HUES64 (cell line): ENCODE results near the gene GASK1B.

Source experiments
- H3K27ac ChIP-seq: 2 replicates; pipeline ENCODE4 v1.7.0; 2013; ENCODE audit warnings: low read depth, low read length, inconsistent platforms
- H3K27me3 ChIP-seq: 2 replicates; pipeline ENCODE4 v1.6.1; 2013; ENCODE audit warnings: mild to moderate bottlenecking, low read length; ENCODE audit not compliant: insufficient read depth
- H3K36me3 ChIP-seq: 2 replicates; pipeline ENCODE4 v1.6.1; 2013; ENCODE audit warnings: mild to moderate bottlenecking, low read length; ENCODE audit not compliant: insufficient read depth
- H3K4me1 ChIP-seq: 2 replicates; pipeline ENCODE4 v1.6.1; 2013; ENCODE audit warnings: mild to moderate bottlenecking, low read length, moderate library complexity; ENCODE audit not compliant: insufficient read depth
- H3K4me3 ChIP-seq: 2 replicates; pipeline ENCODE4 v1.5.1; 2013; ENCODE audit warnings: mild to moderate bottlenecking, low read length, moderate library complexity
- H3K9ac ChIP-seq: 2 replicates; pipeline ENCODE4 v1.6.1; 2013; ENCODE audit warnings: mild to moderate bottlenecking, low read depth, low read length
- H3K9me3 ChIP-seq: 2 replicates; pipeline ENCODE4 v1.6.1; 2013; ENCODE audit warnings: low read depth, low read length; ENCODE audit not compliant: insufficient read depth
- WGBS: fragments of 150-250, 120-280 bp; methylation state at CpG from one replicate; pipeline ENCODE4 v1.1.7; 2013; ENCODE audit warnings: missing lambda C conversion rate; 5-methylcytosine and 5-hydroxymethylcytosine counted together

GASK1B gene

DNA sequence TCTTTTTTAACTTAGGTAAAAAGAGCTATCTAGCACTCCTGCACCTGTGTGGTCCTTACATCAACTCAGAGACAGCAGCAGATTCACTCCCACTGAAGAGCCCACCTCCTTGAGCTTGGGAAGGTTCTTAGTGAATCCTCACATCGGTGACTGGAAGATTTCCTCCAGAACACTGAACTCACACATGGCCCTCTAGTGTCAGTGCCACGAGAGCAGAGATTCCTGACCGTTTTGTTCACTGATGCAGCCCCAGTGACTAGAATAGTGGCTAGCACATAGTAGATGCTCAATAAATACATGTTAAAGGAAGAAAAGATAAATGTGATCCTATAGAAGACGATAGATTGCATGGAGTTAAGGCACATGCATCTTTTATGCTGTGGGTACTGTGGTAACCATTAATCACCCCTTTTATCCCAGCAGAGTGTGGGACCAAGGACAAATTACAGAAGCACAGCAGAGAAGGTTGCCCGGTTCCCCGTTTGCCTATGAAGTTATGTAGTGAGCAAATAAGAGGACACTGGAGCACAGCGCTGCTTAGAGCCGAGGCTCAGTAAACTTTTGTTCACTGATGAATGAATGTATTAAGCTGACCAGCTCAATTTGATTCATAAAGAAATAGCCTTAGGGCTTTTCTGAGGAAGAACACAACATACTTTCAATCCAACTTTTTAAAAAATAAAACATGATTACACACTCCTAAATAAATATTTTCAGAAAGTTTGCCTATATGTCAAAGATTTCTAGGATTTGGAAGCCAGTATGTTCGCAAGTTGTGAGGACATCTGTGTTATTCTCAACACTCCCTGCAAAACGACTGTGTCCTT, 8.7 kb downstream of the GASK1B start:
- H3K27ac ChIP-seq = no peak overlapping the region

DNA sequence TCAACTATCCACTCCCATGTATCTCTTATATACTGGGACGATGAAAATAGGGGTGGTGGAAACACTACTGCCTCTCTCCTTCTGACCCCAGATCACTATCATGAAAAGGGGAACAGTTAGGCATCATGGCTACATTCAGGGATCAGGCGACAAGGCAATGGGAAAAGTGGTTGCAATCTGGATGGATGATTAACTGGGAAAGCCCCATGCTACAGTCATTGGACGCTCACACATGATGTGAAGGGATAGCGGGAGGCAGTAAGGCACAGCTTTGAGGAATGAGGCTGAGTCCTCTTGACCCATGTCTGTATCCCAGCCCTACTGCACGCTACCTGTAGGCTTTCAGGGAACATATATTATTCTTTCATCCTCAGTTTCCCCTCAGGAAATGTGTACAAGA, 10.2 kb downstream of the GASK1B start:
- 99% methylated on average over 5 of the region's 5 CpGs for WGBS
- no peak overlapping the region for H3K27ac ChIP-seq
- no peaks in the 10 kb centered on the region for H3K36me3 ChIP-seq
- H3K4me1 ChIP-seq = no peaks in the 10 kb centered on the region; the same call in 1 of the 2 replicates
- H3K9ac ChIP-seq = no peak overlapping the region
- no peaks in the 10 kb centered on the region for H3K27me3 ChIP-seq
- no peak overlapping the region for H3K4me3 ChIP-seq
- no peaks in the 10 kb centered on the region for H3K9me3 ChIP-seq

More for the DNA sequence above, 8.7 kb downstream of the GASK1B start:
- H3K27me3 ChIP-seq = no peaks in the 10 kb centered on the region
- H3K36me3 ChIP-seq = no peaks in the 10 kb centered on the region
- H3K9me3 ChIP-seq = no peaks in the 10 kb centered on the region
- no peak overlapping the region for H3K4me3 ChIP-seq
- H3K4me1 ChIP-seq = no peaks in the 10 kb centered on the region
- 74% methylated on average over 10 of the region's 10 CpGs for WGBS
- H3K9ac ChIP-seq = no peak overlapping the region

DNA sequence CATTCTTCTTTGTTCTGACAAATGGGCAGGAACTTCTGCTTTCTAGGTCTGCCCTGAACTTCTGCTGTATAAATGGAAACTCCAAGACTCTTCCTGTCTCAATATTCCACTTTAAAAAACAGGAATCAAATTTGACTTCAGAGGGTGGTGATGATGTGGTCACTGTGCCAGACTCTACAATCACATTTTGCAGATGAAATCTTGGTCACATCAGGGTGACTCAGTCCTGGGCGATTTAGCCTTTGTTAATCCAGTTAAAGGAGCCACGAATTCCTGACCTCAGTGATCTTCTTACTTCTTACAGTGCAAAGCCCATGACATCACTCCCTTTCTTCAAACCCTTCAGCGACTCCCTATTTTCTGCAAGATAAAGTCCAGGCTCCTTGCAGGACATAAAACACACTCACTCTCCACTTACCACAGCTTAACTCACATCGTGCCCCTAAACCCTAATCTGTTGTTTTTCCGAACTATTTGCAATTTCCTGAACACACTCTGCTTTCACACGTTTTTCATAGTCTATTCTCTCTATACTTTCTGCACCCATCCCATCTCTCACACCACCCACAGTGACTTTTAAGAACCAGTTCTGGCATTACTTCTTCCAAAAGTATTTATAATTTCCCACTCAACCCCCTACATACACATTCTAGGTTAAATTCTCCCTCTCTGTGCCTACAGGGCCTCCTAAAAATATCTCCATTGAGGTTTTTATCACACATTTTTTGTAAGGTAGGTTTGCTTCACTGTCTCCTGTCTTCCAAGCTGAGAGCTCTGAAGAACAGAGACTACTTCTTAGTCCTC, 11.1 kb downstream of the GASK1B start:
- WGBS = 76% methylated on average over 6 of the region's 6 CpGs
- H3K9me3 ChIP-seq = no peaks in the 10 kb centered on the region
- H3K9ac ChIP-seq = no peak overlapping the region
- no peak overlapping the region for H3K4me3 ChIP-seq
- H3K36me3 ChIP-seq = no peaks in the 10 kb centered on the region
- no peak overlapping the region for H3K27ac ChIP-seq
- no peaks in the 10 kb centered on the region for H3K27me3 ChIP-seq
- H3K4me1 ChIP-seq = no peaks in the 10 kb centered on the region; the same call in 1 of the 2 replicates

DNA sequence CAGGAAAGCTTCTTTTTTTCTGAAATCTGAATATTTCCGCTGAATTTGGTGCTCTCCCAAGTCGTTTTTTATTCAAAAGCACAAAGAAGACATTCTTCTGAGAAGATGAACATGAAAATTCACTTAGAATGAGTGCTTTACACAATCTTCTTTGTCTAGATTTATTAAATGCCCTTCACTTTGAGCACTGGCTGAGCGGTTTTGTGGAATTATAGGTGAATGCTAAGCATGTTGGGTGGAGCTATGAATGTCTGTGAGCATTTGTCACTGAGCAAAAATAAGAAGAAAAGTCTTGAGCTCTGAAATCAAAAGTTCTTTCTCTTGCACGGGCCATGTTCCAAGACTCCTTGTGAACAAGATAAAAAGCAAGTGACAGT, 13.1 kb downstream of the GASK1B start:
- WGBS = 82% methylated on average over 4 of the region's 4 CpGs
- Histone ChIP-seq H3K4me1 (peaks cover 3% of the 10 kb centered on the region), H3K4me3 (no peak overlapping the region), H3K9ac (no peak overlapping the region), H3K9me3 (no peaks in the 10 kb centered on the region), H3K27me3 (no peaks in the 10 kb centered on the region), H3K36me3 (no peaks in the 10 kb centered on the region), H3K27ac (no peak overlapping the region)

DNA sequence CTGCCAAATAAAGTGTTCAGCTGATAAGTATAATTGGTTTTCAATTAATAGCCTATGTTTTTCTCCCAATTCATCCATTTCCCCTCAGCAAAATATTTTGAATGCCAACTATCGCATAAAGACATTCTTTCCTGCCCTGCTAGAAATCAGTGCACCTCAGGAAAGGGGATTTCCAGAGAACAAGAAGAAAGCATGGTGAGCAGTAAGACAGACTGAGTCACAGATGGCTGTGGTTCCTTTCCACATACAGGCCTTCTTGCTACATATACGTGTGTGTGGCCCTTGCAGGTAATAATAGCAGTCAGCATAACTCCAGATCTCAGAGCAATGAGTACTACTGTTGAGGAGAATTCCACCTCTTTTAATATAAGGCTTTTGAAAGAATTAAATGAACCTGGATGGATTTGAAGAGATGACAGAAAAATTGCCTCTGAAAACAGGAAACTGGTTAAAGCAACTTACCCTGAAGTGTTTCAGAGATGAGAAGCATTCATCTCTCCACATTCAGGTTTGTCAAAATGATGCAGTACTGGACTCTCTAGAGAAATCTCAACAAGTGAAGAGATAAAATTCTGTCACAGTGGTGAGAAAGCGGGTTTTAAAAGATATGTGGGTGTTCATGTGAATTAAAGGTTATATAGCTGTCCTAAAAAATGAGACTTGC, 13.6 kb downstream of the GASK1B start:
- Histone ChIP-seq H3K27me3 (no peaks in the 10 kb centered on the region), H3K4me1 (peaks cover 3% of the 10 kb centered on the region), H3K4me3 (no peak overlapping the region), H3K9me3 (no peaks in the 10 kb centered on the region), H3K27ac (no peak overlapping the region), H3K36me3 (no peaks in the 10 kb centered on the region), H3K9ac (no peak overlapping the region)
- WGBS = 86% methylated on average over 3 of the region's 3 CpGs

DNA sequence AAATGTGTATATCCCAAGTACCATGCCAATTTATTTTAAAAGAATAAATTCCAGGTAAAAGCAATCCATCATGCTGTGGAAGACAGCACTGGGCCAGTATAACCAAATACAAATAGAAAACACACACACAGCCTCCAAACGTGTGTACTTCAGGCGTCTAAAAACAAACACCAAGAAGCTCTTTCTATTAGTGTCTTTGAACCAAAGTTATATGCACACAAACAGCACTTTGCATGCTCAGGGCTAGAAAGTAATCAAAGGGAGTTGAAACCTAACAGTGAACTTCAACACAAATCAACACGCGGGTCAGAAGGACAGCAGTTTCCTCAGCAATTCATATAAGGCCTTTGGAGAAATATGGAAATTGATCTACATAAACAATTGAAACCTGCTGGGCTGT, 15.4 kb downstream of the GASK1B start:
- H3K4me1 ChIP-seq = peaks cover 3% of the 10 kb centered on the region
- H3K9me3 ChIP-seq = no peaks in the 10 kb centered on the region
- no peak overlapping the region for H3K4me3 ChIP-seq
- H3K27ac ChIP-seq = no peak overlapping the region
- no peaks in the 10 kb centered on the region for H3K36me3 ChIP-seq
- no peaks in the 10 kb centered on the region for H3K27me3 ChIP-seq
- 91% methylated on average over 2 of the region's 4 CpGs for WGBS
- no peak overlapping the region for H3K9ac ChIP-seq

DNA sequence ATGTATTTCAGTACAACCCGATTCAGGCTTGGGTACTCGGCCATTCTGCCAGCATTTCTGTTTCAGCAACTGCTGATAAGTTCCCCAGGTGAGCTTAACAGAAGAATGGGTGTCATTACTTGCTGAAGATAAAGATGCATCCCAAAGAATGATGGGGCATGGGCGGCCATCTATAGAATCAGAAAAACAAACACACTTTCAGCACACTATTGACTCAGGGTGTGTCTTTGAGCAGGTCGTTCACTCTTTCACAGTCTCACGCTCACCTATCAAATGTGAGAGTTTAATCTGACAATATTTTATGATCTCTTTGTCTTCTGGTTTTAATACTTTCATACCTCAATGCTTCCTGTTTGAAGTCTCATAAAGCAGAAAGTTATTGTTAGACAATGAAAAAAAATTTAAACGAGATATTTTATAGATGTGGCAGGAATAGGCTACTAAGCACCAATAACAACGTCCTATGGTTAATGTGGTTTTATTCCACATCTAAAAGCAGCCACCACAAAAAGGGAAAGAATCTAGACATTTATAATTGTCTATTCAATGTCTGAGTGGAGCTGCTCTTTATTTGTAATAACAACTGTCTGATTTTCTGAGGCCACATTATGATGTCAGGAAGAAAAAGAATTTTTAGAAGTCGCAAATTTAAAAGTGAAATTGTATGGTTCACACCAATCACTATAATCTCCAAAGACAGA, 17.0 kb downstream of the GASK1B start:
- no peaks in the 10 kb centered on the region for H3K9me3 ChIP-seq
- WGBS = 71% methylated on average over 4 of the region's 8 CpGs
- no peaks in the 10 kb centered on the region for H3K27me3 ChIP-seq
- H3K9ac ChIP-seq = no peak overlapping the region
- no peak overlapping the region for H3K27ac ChIP-seq
- H3K4me3 ChIP-seq = no peak overlapping the region
- no peaks in the 10 kb centered on the region for H3K36me3 ChIP-seq
- H3K4me1 ChIP-seq = peaks cover 3% of the 10 kb centered on the region

DNA sequence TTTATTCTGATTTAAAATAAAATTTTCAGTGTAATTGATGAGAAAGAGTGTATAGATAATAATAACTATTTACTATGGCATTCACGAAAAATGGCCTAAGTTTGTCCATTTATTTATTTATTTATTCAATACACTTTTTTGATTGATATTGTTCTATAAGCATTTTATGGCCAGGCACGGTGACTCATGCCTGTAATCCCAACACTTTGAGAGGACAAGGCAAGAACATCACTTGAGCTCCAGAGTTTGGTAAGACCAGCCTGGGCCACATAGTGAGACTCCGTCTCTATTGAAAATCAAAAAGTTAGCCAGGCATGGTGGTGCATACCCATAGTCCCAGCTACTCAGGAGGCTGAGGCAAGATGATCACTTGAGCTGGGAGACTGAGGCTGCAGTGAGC, 25.7 kb downstream of the GASK1B start:
- Histone ChIP-seq H3K4me3 (no peak overlapping the region), H3K27ac (no peak overlapping the region), H3K9me3 (no peaks in the 10 kb centered on the region; the same call in 1 of the 2 replicates), H3K27me3 (no peaks in the 10 kb centered on the region), H3K9ac (no peak overlapping the region), H3K36me3 (no peaks in the 10 kb centered on the region), H3K4me1 (no peaks in the 10 kb centered on the region)
- WGBS = 94% methylated on average over 2 of the region's 3 CpGs

DNA sequence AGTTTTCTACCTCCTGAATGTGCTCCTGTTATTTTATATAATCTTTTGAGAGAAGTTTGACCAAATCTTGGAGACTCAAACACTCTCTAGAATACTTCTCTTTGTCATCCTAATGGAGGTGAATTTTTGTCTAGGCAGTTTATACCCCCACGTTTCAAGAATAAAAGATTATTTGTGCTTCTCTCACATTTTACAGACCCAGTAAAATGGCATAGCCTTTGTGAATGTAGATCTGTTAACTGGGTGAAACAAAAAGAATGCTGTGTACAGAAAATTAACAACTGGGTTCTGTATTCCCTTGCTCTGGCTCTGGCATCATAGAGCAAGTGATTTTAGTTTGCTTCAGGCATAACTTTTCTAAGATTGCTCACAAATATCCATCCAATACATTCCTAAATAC, 26.1 kb downstream of the GASK1B start:
- Histone ChIP-seq H3K9ac (no peak overlapping the region), H3K27ac (no peak overlapping the region), H3K36me3 (no peaks in the 10 kb centered on the region), H3K27me3 (no peaks in the 10 kb centered on the region), H3K4me3 (no peak overlapping the region), H3K4me1 (no peaks in the 10 kb centered on the region), H3K9me3 (no peaks in the 10 kb centered on the region; the same call in 1 of the 2 replicates)
- WGBS = no CpG with 5 or more reads among the region's 1 CpG

DNA sequence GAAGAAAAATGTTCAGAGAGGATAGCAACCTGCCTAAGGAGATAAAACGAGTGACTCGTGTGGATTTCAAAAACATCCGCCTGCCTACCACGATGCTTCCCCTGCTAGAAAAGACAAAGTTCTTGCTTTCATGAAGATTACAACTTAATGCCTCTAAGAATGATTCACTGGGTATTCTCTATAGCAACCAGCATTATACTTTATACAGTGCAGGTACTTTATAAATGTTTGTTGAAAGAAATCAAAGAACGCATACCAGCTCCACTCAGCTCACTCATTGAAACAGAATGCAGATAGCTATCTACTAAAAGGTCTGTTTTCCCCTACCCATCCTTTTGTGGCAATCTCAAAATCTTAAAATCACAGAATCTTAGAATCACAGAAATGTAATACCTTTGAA, 33.7 kb downstream of the GASK1B start:
- 91% methylated on average over 4 of the region's 5 CpGs for WGBS

More for the DNA sequence above, 33.7 kb downstream of the GASK1B start:
- H3K36me3 ChIP-seq = no peaks in the 10 kb centered on the region
- H3K27me3 ChIP-seq = no peaks in the 10 kb centered on the region
- H3K4me3 ChIP-seq = no peak overlapping the region
- no peak overlapping the region for H3K27ac ChIP-seq
- no peak overlapping the region for H3K9ac ChIP-seq
- no peaks in the 10 kb centered on the region for H3K9me3 ChIP-seq
- no peaks in the 10 kb centered on the region for H3K4me1 ChIP-seq
